GM18870 (cell line): ENCODE measurements around the gene MEAK7.
A peak's percentile ranks its signal among the peaks of the same experiment; 100 is the strongest.

Experiments
- ATAC-seq: cut with Tn5 transposase; IDR thresholded peaks from one replicate; pipeline ENCODE4 v1.9.1; 2021; ENCODE audit warnings: moderate library complexity; ENCODE audit not compliant: unreplicated experiment

Gene MEAK7

GRCh38 chr16:84504420-84505248 is at the start of gene MEAK7:
TSS of gene MEAK7 (minus strand) at chr16:84504659. CDS start at chr16:84498086, 6,573 bp downstream.
- peak; percentile 90 for ATAC-seq

GRCh38 chr16:84553873-84554399 is 49.5 kb upstream of the MEAK7 start:
- ATAC-seq: no peak

- ATAC-seq: no peak
Observed at GRCh38 chr16:84552135-84552534, 47.7 kb upstream of the MEAK7 start.

GRCh38 chr16:84550096-84550495 is 45.6 kb upstream of the MEAK7 start:
- no peak for ATAC-seq

GRCh38 chr16:84548971-84549844 is 44.7 kb upstream of the MEAK7 start:
- ATAC-seq: no peak

GRCh38 chr16:84548508-84548907 is 44.0 kb upstream of the MEAK7 start:
- ATAC-seq: no peak

GRCh38 chr16:84547546-84548061 is 43.1 kb upstream of the MEAK7 start:
- no peak for ATAC-seq

GRCh38 chr16:84546669-84547545 is 42.4 kb upstream of the MEAK7 start:
- ATAC-seq: no peak

- ATAC-seq: no peak
Observed at GRCh38 chr16:84545114-84545737, 40.8 kb upstream of the MEAK7 start.

- ATAC-seq: no peak
Observed at GRCh38 chr16:84544031-84544773, 39.7 kb upstream of the MEAK7 start.

- no peak for ATAC-seq
Observed at GRCh38 chr16:84543253-84543652, 38.8 kb upstream of the MEAK7 start.

GRCh38 chr16:84541999-84542817 is 37.7 kb upstream of the MEAK7 start:
- no peak for ATAC-seq

GRCh38 chr16:84540194-84540593 is 35.7 kb upstream of the MEAK7 start:
- no peak for ATAC-seq

GRCh38 chr16:84538222-84538840 is 33.9 kb upstream of the MEAK7 start:
- ATAC-seq: no peak

- no peak for ATAC-seq
Observed at GRCh38 chr16:84537491-84538151, 33.2 kb upstream of the MEAK7 start.

- ATAC-seq: no peak
Observed at GRCh38 chr16:84535851-84536250, 31.4 kb upstream of the MEAK7 start.

- ATAC-seq: no peak
Observed at GRCh38 chr16:84535408-84535807, 30.9 kb upstream of the MEAK7 start.
